SK-N-SH treated with all-trans-retinoic acid at 6 μM for 48 hours (cell line): ENCODE results near the gene CYGB.
"Not testable (repeated sequence)": the region's sequence is repeated elsewhere in the genome, so short reads cannot be mapped to it uniquely, and the experiment has no call there.

ENCODE experiments used
- CREB5 ChIP-seq: fragments of 250-450 bp; sonication (Bioruptor Pico); IDR thresholded peaks from 2 replicates; pipeline ENCODE4 v1.5.1; 2020; ENCODE audit warnings: low read depth, mild to moderate bottlenecking, moderate library complexity
- CSDC2 ChIP-seq: fragments of 250-450 bp; sonication (Bioruptor Pico); IDR thresholded peaks from 2 replicates; pipeline ENCODE4 v1.5.0; 2020; ENCODE audit warnings: mild to moderate bottlenecking, moderate library complexity
- ESRRG ChIP-seq: fragments of 250-450 bp; sonication (Bioruptor Pico); IDR thresholded peaks from 2 replicates; pipeline ENCODE4 v1.6.1; 2021; ENCODE audit warnings: mild to moderate bottlenecking
- ISL1 ChIP-seq: fragments of 250-450 bp; sonication (Bioruptor Pico); IDR thresholded peaks from 2 replicates; pipeline ENCODE4 v2.1.2; 2022; ENCODE audit warnings: mild to moderate bottlenecking, moderate library complexity
- PATZ1 ChIP-seq: fragments of 250-450 bp; sonication (Bioruptor Pico); IDR thresholded peaks from 2 replicates; pipeline ENCODE4 v1.8.0; 2020; ENCODE audit warnings: mild to moderate bottlenecking, moderate library complexity, borderline replicate concordance
- ZFP3 ChIP-seq: fragments of 250-450 bp; sonication (Bioruptor Pico); IDR thresholded peaks from 2 replicates; pipeline ENCODE4 v1.5.0; 2020; ENCODE audit warnings: mild to moderate bottlenecking, moderate library complexity
- ZFP30 ChIP-seq: fragments of 450-650 bp; formaldehyde crosslinking; IDR thresholded peaks from 2 replicates; pipeline ENCODE4 v1.5.0; 2022; ENCODE audit warnings: mild to moderate bottlenecking, moderate library complexity
- ZNF8 ChIP-seq: fragments of 450-650 bp; formaldehyde crosslinking; IDR thresholded peaks from 2 replicates; pipeline ENCODE4 v1.5.0; 2020; ENCODE audit warnings: mild to moderate bottlenecking, moderate library complexity
- TF ChIP-seq, protein P1 (sequence below): fragments of 250-450 bp; sonication (Bioruptor Pico); IDR thresholded peaks from 2 replicates; pipeline ENCODE4 v1.5.1; 2021; ENCODE audit warnings: mild to moderate bottlenecking, moderate library complexity
- TF ChIP-seq, protein P2 (sequence below): fragments of 250-450 bp; sonication (Bioruptor Pico); IDR thresholded peaks from 2 replicates; pipeline ENCODE4 v1.8.0; 2021; ENCODE audit warnings: low read depth, mild to moderate bottlenecking, moderate library complexity, borderline replicate concordance

GRCh38 chr17:76514355-76514754, 23.2 kb downstream of the CYGB start:
- TF ChIP-seq ZNF8 (CRISPR knock-in tag); PATZ1 (CRISPR knock-in tag); ISL1; CSDC2 (CRISPR knock-in tag); ZFP30 (CRISPR knock-in tag); ZFP3 (CRISPR knock-in tag); CREB5; ESRRG: not testable (repeated sequence)
- TF ChIP-seq, protein P1, sequence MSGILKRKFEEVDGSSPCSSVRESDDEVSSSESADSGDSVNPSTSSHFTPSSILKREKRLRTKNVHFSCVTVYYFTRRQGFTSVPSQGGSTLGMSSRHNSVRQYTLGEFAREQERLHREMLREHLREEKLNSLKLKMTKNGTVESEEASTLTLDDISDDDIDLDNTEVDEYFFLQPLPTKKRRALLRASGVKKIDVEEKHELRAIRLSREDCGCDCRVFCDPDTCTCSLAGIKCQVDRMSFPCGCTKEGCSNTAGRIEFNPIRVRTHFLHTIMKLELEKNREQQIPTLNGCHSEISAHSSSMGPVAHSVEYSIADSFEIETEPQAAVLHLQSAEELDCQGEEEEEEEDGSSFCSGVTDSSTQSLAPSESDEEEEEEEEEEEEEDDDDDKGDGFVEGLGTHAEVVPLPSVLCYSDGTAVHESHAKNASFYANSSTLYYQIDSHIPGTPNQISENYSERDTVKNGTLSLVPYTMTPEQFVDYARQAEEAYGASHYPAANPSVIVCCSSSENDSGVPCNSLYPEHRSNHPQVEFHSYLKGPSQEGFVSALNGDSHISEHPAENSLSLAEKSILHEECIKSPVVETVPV (CRISPR knock-in tag) = not testable (repeated sequence)
- TF ChIP-seq, protein P2, sequence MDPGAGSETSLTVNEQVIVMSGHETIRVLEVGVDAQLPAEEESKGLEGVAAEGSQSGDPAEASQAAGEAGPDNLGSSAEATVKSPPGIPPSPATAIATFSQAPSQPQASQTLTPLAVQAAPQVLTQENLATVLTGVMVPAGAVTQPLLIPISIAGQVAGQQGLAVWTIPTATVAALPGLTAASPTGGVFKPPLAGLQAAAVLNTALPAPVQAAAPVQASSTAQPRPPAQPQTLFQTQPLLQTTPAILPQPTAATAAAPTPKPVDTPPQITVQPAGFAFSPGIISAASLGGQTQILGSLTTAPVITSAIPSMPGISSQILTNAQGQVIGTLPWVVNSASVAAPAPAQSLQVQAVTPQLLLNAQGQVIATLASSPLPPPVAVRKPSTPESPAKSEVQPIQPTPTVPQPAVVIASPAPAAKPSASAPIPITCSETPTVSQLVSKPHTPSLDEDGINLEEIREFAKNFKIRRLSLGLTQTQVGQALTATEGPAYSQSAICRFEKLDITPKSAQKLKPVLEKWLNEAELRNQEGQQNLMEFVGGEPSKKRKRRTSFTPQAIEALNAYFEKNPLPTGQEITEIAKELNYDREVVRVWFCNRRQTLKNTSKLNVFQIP (CRISPR knock-in tag) = not testable (repeated sequence)
